Activated naive CD4-positive, alpha-beta T cell treated with anti-CD3 and anti-CD28 coated beads, Interleukin-2, amount 50 U/mL, for 16 hours (primary cell): ENCODE measurements around the gene APEX2.
A peak's percentile ranks its signal among the peaks of the same experiment; 100 is the strongest.
"Not testable (repeated sequence)": the region's sequence is repeated elsewhere in the genome, so short reads cannot be mapped to it uniquely, and the experiment has no call there.

ENCODE experiments used
- DNase-seq: peaks from one replicate; pipeline ENCODE4 v3.0.0-alpha.2; 2020

The APEX2 gene

DNA sequence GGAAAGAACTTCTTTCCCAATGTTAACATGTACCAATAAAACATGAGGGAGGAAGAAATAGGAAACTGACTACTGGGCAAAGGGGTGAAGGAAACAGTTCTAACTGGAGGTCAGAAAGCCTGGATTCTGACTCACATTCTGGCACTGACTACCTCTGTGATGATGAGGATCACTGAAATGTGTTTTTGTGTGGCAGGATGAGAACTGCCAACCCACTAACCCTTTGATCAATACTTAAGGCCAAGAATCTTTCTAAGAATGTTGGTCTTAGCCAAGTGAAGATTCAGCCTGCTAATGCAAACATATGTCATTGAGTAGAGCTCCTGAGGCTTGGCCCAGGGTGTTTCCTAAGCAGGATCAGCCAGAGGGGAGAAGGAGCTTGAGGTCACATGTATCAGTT lies 26.0 kb downstream of the APEX2 start:
- no peak for DNase-seq

DNA sequence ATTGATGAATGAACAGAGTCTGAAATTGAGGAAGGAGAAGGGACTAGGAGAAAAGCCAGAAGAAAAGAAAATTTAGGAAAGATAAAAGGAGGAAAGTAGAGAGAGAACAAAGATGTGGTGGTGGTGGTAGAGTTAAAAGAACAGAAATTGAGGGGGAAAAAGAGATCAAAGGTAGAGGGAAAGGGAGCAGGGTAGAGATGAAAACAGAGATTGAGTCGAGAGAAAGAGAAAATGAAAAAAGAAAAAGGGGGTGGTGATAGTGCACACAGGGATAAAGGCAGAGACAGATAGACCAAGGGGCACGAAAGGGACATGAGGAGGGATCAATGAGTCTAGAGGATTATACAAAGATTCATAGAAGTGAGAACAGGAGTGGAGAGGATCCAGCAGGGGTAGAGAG lies 26.7 kb downstream of the APEX2 start:
- DNase-seq = no peak

DNA sequence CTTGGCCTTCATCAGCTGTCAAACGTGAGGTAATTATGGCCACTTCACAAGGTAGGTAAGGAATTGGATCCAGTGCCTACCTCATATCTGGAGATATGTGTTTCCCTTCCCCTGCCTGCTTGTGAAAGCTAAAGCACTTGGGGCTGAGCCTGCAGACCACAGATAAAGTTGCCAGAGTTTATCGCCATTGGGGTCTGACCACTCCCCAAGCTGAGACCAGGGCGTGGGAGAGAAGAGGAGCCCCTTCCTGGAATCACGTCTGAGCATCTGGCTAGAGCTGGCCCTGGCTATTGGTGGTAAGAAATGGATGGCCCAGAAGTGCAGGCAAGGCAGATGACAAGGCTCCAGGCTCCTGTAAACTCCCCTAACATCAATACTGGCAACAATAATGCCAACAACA lies 27.9 kb downstream of the APEX2 start:
- no peak for DNase-seq

DNA sequence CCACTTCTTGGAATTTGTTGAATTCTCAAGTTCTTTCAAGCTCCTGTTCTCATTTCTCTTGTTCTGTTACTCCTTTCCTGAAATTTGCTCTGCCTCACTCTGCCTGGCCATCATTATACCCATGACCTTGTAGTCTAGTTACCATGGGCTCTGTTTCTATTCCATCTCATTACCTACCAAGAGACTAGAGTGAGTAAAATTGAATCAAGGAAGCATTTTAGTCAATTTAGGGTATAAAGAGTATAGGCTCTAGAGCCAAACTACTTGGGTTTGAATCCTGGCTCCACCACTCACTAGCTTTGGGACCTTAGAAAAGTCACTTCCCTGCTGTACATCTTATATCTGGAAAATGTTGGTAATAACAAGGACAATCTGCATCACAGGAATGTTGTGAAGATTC lies 28.4 kb downstream of the APEX2 start:
- no peak for DNase-seq

DNA sequence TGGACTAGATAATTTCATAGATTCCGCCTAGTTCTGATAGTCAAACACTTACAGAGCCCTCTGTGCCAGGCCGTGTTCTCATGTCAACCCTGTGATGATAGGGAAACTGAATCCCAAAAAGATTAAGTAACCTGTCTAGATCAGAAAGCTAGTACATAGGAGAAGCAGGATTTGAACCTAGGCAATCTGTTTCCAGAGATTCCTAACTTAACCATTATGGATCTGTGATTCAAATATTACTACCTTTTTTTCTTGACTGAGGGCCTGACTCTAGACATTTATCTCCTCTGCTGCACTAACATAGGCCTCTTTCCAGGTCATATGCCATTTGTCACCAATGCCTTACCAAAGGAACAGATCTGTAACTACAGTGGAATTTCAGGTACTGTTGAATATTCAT lies 29.1 kb downstream of the APEX2 start:
- DNase-seq = no peak

DNA sequence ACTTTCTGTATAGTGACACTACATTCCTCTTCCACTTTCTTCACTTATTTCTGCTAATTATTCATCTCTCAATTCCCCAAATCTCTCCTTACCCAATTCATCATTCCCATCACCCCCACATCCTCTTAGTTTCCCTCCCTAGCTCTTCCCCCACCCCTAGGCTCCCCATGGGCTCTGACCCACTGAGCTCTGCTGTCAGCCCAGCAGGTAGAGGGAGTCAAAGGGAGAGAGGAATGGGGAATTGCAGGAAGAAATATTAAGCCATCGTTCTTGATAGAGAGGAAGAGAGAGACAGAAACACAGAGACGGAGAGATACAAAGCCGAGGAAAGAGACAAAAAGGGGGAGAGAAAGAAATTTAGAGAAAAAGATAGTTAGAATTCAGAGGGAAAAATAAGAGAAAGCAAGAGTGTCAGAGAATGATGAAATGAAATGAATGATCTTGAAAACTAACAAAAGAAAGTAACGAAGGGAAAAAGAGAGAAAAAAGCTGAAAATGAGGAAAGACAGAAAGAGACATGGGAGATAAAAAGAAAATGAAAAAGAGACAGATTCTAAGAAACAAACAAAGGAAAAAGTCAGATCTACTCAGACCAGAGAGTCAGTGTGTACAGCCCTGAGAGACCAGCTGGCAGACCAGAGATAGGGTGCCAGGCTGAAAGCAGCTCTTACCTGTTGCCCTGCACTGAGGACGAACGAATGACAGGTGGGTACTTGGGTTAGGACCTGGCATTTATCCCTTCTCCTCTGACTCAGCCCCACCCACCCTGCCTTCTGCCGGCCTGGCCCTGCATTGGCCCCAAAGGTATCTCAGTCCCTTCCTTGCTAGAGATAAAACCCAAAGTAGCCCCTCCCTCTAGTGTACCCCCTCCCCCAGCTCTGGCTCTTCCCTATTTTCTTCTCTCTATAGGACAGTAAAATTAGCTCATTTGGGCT lies 30.4 kb downstream of the APEX2 start, which contains the start of gene ALAS2:
ALAS2 (minus strand) TSS at position 707 of the 935 bp plus-strand sequence. CDS start 4,977 bp downstream, outside the sequence.
- DNase-seq = no peak

DNA sequence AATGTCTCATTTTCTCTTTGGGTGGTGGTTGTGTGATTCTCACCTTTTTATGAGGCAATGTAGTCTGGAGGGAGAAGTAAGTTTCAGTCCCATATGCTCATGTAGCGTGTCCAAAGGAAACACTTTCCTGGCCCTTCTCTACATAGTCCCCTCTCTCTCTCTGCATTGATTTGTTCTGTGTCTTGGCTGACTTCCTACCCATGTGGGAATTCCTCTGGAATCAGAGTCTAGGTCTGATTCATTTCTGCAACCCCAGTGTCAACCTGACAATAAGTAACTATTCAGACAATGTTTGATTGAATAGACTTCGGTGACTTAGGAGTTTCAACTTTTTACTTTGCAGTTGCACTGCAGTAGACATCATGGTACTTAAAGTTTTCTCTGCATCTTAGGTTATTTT lies 33.3 kb downstream of the APEX2 start:
- DNase-seq = no peak

DNA sequence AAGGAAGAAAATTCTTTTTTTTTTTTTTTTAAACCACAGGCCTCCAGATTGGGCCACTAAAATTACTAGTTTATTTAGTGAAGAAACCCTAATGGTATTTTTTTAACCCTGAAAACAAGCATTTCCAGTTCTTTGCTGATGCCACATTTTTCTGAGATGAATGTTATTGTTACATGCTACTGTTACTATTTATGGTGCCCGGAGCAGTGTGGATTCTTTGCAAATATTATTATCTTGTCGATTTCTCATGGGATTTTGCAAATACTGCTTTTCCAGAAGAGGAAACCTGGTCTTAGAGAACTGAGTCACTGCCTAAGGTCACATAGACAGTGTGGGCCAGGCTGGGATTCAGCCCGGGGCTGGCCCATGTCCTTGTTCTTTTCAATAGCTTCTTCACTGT lies 39.3 kb downstream of the APEX2 start:
- no peak for DNase-seq

DNA sequence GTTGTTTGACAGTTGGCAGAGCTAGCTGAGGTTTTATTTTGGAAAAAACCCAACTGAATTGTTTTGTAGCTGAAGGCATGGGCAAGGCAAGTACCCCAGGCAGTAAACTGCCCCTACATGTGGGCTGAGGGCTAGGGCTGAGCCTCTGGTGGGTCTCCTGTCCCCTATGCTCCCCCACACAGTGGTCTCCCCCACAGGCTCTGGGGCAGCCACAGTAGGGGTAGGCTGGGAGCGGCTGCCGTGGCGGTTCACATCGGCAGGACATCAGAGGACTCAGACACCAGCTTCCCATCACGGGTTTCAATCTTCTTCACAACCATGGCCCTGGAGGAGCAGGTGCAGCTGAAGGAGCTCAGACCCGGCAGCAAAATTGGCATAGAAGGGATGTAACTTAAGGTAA lies 41.4 kb downstream of the APEX2 start:
- no peak for DNase-seq

DNA sequence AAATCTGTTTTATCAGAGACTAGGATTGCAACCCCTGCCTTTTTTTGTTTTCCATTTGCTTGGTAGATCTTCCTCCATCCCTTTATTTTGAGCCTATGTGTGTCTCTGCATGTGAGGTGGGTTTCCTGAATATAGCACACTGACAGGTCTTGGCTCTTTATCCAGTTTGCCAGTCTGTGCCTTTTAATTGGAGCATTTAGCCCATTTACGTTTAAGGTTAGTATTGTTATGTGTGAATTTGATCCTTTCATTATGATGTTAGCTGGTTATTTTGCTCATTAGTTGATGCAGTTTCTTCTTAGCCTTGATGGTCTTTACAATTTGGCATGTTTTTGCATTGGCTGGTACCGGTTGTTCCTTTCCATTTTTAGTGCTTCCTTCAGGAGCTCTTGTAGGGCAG lies 50.4 kb downstream of the APEX2 start:
- not testable (repeated sequence) for DNase-seq

DNA sequence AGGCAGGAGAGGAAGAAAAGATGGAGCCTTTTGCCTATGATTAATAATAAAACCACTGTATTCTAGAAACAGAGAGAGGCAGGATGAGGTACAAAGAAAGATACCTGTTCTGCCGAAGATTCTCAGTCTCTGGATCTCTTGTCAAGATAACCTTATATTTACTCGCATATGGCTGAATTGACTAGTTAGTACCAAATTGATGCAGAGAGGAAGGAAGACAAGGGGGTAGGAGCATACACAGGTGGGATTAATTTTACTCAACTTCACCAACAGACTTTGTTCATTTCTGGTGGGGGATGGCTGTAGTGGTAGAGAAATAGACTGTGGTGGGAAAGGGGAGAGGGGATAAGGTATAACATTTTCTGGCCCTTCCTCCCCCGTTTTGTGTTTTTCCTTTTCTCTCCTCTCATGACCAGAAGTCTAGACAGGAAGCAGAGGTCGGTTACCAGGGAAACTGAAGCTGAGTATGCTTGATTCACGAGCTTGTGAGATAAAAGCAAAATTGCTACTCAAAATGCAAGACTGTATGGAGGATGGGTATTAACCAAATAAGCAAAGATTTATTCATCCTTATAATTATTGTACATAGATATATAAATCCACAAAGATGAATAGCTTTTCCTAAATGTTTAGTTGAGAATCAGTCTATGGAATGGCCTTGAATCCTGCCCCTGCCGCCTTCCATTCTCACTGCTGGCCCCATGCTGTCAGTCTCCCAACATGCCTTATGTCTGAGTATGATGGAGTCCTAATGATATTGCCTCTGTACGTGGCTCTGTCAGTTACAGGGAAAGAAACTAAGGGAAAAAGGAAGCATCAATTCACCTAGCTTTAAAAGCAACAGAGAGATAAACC lies 56.9 kb downstream of the APEX2 start:
- no peak for DNase-seq

DNA sequence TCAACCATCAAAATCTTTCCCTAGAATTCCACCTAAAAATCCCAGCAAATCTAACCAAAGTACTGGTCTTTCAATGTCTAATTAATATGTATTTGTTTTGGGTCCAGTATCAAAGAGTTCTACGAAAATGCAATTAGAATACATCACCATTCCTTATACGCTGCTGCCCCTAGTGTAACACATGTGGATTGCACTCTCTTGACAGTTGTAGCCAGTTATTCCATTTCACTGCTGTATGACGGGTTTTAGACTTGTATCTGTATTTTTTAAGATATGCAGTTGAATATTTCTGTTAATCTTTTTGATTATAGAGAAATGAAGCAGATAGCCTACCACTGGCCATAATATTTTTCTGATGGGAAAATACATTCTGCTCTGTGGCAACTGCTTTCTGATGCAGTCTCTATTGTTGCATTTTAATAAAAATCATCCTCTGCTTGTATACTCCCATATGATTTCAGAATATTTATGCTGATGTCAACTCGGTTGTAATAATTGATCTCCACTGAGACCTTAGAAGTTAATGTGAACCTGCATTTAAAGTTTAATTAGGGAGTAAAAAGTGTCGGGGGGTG lies 57.6 kb downstream of the APEX2 start:
- peak; percentile 12 for DNase-seq
